ENCODE measurements around the gene SVIL.

DNA sequence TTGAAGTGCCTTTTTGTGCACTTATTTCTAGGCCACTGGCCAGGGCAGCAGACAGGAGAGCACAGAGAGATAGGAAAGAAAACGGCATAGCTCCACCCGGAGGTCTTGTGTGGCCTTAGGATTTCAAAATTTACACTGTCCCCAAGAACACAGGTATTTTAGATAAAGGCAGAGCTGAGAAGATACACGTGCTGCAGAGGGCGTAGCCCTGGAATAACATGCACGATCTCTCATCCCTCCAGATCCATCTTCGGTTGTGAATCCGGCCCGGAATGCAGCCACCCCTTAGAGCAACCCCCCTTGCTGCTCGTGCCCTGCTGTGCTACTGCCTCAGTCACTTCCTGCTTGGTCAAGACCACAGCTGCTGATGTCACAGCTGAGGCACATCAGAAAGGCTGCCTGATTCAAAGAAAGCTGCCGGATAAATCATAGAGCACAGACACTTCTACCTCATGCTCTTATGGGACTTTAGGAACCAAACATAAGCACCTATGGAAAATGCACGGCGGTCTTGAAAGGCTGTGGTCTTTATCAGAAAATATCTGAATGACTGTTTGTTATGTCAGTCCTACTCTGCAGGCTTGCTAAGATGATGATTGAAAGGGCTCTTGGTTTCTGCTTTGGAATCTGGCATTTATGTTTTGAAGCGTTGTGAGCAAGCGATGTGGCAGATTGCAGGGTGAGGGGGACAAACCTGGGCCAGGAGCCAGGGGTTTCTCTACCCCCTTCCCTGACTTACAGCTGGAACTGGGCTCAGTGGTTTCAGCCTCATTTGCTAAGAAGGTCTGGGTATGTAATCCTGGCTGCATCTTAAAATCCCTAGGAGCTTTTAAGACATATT is 152.0 kb downstream of the SVIL start:
- TF ChIP-seq CTCF (IDR thresholded peaks at IDR 0.05 in 4 of 5, conservative IDR thresholded peaks at IDR 0.05 in 1 of 5) (no peak), POLR2A (IDR thresholded peaks at IDR 0.05) (no peak)
